Measurements from ENCODE around the gene H3-3A.

The H3-3A gene

DNA sequence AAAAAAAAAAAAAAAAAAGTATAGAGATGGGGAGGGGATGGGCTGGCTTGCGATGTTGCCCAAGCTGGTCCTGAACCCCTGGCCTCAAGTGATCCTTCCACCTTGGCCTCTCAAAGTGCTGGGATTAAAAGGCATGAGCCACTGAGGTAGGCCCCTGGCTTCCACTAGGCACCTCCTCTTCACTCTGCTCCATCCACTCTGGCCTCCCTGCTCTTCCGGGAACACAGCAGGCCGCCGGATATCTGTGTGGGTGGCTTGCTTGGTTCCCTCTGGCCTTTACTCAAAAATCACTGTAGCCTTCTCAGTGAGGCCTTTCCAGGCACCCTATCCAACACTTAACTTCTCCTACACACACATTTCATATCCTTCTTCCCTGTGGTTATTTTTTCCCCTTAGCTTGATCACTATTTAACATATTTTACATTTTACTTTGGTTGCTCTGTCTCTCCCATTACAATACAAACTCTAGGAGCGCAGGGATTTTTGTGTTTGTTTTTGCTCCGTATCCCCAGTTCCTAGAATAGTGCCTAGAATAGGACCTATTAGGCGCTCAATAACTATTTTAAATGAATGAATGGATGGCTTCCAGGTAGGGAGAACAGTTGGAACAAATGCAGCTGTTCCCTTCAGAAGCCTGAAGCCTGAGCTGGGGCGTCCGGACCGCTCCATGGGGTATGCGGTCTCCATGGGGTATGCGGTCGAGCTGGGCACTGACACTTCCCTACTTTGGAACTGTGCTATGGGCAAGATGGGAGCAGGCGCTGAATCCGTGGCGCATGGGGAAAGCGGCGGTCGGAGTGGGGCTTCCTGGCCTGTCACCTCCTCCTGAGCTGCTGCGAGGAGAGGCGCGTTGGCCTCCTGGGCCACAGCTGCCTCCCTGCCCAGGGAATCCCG is 46.7 kb downstream of the H3-3A start:
- TF ChIP-seq GATA2 (IDR thresholded peaks at IDR 0.05; ENCODE audit: low read depth, low read length): no peak
- no peak for TF ChIP-seq GATA3 (IDR thresholded peaks at IDR 0.05; ENCODE audit: low read depth, low read length)

DNA sequence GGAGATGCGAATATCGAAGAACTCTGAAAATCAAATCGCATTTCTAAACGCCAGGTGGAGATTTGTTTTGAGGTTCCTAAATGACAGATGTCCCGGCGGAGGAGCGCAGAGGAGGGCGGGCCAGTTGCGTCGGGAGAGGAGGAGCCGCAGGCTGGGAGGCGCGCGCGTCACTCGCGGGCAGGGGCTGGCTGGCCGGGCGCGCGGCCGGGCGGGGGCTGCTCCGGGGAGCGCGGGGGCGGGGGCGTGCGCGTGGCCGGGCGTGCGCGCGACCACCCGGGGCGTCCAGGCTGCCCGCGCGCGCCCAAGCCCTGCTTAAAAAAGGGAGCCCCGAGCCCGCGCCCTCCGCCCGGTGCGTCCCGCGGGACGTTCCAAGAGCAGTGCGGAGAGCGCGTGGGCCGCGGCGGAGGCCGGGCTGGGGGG is 47.3 kb downstream of the H3-3A start:
- TF ChIP-seq GATA2 (IDR thresholded peaks at IDR 0.05; ENCODE audit: low read depth, low read length): no peak
- no peak for TF ChIP-seq GATA3 (IDR thresholded peaks at IDR 0.05; ENCODE audit: low read depth, low read length)

DNA sequence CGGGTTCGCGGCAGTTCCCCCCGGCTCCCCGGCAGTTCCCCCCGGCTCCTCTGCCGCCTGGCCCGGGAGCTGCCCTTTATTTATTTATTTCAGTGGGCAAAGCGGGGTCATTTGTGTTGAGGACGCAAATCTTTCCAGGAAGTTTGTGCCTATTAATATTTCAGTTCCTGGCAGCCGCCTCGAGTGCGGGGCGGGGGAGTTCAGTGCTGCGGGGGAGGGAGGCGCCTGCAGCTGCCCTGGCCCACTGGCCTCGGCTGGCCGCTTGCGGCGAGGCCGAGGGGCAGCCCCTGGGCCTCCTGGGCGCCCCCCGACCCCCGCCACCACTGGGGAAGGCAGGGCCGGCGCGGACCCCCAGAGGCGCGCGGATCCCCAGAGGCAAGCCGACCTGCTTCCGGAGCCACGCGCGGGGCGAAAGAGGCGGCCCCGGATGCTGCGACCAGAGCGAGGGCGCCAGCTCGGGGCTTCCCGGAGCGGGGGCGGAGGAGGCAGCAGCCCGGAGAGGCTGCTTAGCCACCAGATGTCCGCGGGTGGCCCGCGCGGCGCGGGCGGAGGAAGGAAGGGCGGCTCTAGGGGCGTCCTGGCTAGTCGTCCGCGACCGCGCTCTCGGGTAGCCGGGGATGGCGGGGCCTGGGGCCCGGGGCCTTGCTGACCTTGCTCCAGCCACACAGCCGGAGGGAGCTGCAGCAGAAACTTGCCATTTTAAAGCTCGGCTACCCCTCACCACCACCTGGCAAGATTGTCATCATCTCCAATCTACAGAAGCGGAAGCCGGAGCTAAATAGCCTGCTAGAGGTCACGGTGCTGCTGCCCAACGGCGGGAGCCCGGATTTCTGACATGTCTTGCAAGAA is 48.0 kb downstream of the H3-3A start:
- TF ChIP-seq GATA2 (IDR thresholded peaks at IDR 0.05; ENCODE audit: low read depth, low read length) (peak; percentile 80), GATA3 (IDR thresholded peaks at IDR 0.05; ENCODE audit: low read depth, low read length) (no peak)

DNA sequence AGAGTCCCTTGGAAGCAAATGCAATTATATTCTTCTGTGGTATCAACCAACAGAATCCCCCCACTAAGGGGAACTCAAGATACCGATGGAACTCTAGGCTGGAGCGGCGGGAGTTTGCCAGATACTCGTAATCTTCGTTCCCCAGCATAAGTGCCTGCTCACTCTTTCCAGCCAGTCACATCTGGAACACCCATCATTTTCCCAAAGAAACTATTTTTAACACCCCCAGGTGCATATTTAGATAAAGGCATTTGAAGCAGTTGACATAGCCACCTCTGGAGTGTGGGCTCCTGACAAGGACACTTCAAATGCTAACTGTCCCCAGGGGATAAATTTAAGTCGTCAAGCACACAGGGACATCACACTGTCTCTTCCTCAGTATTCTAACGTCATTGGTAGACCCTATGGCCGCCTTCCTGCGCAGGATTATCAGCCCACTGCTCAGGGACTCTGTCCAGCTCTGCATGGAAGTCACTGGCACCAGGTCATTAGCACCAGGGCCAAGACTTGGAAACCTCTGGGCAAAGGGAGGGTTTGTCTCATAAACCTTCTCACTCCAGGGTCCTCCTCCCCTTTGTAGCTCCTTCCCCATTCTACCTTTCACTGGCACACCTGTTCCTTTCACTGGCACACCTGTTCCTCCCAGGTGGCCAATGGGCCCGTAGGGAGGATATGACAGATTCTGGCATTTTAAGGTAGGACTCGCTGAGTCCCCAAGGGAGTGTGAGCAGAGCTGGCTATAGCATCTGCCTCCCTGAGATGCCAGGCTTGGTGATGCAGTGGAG is 48.8 kb downstream of the H3-3A start:
- TF ChIP-seq GATA2 (IDR thresholded peaks at IDR 0.05; ENCODE audit: low read depth, low read length): no peak
- no peak for TF ChIP-seq GATA3 (IDR thresholded peaks at IDR 0.05; ENCODE audit: low read depth, low read length)

DNA sequence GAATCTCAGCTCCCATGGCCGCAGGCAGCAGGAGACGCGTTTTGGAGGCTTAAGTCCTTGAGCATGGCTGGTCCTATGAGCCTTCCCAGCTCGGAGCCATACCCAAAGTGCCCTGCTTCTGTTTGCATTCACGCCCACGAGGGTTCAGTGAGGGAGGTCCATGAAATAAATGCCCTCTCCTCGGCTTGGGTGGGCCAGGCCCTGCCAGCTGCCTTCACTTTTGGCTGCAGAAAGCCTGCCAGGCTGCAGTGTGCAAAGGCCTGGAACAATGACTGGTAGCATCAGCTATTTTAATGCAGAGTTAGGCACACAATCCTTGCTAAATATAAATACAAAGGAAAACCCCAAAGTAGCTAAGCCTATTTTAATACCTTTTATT is 49.4 kb downstream of the H3-3A start:
- no peak for TF ChIP-seq GATA3 (IDR thresholded peaks at IDR 0.05; ENCODE audit: low read depth, low read length)
- TF ChIP-seq GATA2 (IDR thresholded peaks at IDR 0.05; ENCODE audit: low read depth, low read length): no peak

DNA sequence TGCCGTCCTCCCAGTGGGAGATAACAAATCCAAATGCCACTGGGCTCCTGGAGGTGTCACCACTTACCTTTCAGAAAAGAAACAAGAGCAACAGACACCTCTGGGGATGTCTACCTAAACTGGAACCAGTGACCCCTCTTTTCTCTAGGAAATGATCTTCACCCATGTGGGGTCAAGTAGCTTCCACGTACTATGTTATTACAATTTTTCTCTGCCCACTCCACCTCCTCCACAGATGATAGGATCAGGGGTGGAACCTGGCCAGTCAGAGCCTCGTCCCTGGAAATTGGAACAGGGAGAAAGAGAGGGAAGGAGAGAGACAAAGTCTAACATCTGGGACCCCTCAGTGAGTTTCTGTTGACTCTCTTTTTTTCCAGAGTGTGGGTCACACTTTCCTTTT is 50.1 kb downstream of the H3-3A start:
- TF ChIP-seq GATA3 (IDR thresholded peaks at IDR 0.05; ENCODE audit: low read depth, low read length) (no peak), GATA2 (IDR thresholded peaks at IDR 0.05; ENCODE audit: low read depth, low read length) (no peak)

DNA sequence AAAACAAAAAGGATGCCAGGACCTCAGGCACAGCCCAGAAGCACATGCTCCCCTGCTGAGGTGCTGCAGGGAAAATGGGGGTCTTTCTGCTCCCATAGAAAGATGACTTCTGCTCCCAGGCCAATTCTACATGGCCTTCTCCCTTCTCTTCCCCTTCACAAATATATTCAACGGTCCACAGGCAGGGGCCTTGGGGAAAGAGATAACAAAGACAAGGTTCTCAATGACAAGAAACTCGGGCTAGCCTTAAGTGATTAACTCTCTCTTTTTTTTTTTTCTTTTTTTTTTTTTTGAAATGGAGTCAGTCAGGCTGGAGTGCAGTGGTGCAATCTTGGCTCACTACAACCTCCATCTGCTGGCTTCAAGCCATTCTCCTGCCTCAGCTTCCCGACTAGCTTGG is 54.2 kb downstream of the H3-3A start:
- TF ChIP-seq GATA2 (IDR thresholded peaks at IDR 0.05; ENCODE audit: low read depth, low read length): no peak
- no peak for TF ChIP-seq GATA3 (IDR thresholded peaks at IDR 0.05; ENCODE audit: low read depth, low read length)

DNA sequence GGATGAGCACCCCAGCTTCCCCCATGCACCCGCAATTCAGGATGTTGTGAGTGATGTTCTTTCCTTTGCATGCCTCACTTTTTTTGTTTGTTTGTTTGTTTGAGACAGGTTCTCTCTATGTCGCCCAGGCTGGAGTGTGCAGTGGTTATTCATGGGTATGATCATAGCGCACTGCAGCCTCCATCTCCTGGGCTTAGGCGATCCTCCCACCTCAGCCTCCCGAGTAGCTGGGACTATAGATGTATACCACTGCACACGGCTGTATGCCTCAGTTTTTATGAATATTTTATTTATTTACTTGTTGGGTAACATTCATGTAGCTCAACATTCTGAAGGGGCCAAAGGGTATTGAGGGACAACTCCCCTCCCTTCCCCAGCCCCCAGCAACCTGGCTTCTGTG is 54.8 kb downstream of the H3-3A start:
- TF ChIP-seq GATA2 (IDR thresholded peaks at IDR 0.05; ENCODE audit: low read depth, low read length) (no peak), GATA3 (IDR thresholded peaks at IDR 0.05; ENCODE audit: low read depth, low read length) (no peak)

DNA sequence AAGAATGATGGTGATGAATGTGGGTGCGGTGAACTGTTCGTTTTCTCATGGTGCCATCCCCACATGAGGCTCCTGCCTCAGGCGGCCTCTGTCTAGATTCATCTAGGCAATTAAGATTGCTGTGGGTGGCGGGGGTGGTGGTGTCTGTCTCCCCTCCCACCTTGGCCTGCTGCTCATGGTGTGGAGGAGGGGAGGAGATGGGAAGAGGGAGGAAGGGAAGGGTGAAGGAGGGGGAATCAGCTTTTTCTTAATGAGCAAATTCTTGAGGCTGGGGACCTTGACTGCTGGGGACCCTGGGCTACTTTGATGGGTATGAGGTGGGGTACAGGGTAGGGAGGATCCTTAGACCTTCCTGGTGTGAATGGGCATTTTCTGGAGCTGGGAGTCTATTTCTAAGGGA is 55.8 kb downstream of the H3-3A start:
- TF ChIP-seq GATA2 (IDR thresholded peaks at IDR 0.05; ENCODE audit: low read depth, low read length) (no peak), GATA3 (IDR thresholded peaks at IDR 0.05; ENCODE audit: low read depth, low read length) (no peak)

DNA sequence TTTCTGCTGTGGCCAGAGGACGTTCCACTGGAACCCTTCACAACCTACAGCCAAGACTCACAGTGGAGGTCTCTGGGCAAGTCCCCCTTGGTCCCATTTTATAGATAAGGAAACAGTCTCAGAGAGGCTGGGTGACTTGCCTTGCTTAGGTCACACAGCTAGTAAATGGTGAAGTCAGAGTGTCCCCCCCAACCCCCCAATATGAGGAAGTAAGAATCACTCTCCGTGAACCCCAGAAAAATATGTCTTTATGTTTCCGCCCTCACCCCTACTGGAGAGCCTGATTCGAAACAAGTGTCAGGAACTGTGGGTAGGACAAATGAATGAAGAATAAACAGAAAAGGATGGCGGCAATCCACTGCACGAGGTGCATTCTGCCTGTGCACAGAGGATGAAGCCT is 56.7 kb downstream of the H3-3A start:
- TF ChIP-seq GATA3 (IDR thresholded peaks at IDR 0.05; ENCODE audit: low read depth, low read length): no peak
- no peak for TF ChIP-seq GATA2 (IDR thresholded peaks at IDR 0.05; ENCODE audit: low read depth, low read length)

DNA sequence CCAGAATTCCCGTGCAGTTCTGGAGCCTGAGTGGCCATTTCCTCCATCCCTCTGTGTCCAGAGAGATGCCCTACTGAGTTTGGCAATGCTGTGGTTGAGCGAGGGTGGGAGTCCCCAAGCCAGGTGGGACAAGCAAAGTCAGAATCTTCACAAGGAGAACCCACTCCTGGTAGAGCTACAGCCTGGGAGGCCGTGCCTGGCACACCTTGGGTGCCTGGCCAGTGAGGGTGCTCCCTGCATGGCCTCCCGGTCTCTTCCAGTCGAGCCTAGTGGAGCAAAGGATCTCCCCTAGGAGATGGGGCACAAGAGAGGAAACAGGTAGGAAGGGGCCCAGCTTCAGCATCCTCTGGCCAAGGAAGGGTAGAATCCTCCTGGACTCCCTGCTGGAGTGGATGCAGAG is 57.9 kb downstream of the H3-3A start:
- no peak for TF ChIP-seq GATA3 (IDR thresholded peaks at IDR 0.05; ENCODE audit: low read depth, low read length)
- no peak for TF ChIP-seq GATA2 (IDR thresholded peaks at IDR 0.05; ENCODE audit: low read depth, low read length)

DNA sequence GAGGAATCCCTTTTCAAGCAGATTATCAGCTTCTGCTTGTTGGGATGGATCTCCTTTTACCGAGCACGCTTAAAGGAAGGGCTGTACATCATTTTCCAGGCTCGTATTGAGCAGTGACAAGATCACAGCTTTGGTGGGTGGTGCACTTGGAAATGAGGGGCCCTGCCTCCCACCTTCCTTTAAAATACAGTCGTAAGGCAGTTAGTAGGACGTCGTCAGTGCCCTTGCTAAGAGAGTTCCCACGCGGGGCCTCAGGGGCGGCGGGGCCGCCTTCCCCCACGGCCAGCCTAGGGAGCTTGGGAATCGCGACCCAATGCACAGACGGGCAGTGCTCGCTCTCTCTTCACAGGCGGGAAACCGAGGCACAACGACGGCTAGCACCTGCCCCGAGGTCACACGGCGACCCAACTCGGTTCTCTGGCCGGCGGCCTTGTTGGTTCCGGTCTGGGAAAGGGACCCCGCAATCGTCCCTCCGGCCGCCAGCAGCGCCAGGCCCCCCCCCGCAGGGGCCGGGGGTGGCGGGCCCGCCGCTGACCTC is 58.6 kb downstream of the H3-3A start:
- no peak for TF ChIP-seq GATA3 (IDR thresholded peaks at IDR 0.05; ENCODE audit: low read depth, low read length)
- no peak for TF ChIP-seq GATA2 (IDR thresholded peaks at IDR 0.05; ENCODE audit: low read depth, low read length)

Data from SH-SY5Y (cell line).